GM19324 (cell line): ENCODE data around the gene TRAF3IP3.

ENCODE experiments used
- ATAC-seq: cut with Tn5 transposase; IDR thresholded peaks from one replicate; pipeline ENCODE4 v1.9.1; 2021; ENCODE audit warnings: mild to moderate bottlenecking, moderate library complexity; ENCODE audit not compliant: unreplicated experiment, low FRiP score

The TRAF3IP3 gene

GRCh38 chr1:209755926-209756614 is at the start of gene TRAF3IP3:
Gene TRAF3IP3, plus strand, starts transcription at chr1:209756053. Its CDS starts 3,987 bp downstream, at chr1:209760040.
- ATAC-seq, result peak; percentile 76

GRCh38 chr1:209706622-209707021 is 49.2 kb upstream of the TRAF3IP3 start:
- ATAC-seq, result no peak

- ATAC-seq, result no peak
These were observed 48.5 kb upstream of the TRAF3IP3 start for GRCh38 chr1:209707308-209707707.

GRCh38 chr1:209708297-209708696 is 47.6 kb upstream of the TRAF3IP3 start:
- ATAC-seq, result no peak

GRCh38 chr1:209710093-209710492 is 45.8 kb upstream of the TRAF3IP3 start:
- ATAC-seq, result no peak

- ATAC-seq, result no peak
These were observed 45.0 kb upstream of the TRAF3IP3 start for GRCh38 chr1:209710847-209711246.

GRCh38 chr1:209714338-209714737 is 41.5 kb upstream of the TRAF3IP3 start:
- no peak for ATAC-seq

- no peak for ATAC-seq
These were observed 40.5 kb upstream of the TRAF3IP3 start for GRCh38 chr1:209715314-209715713.

GRCh38 chr1:209717818-209718217 is 38.0 kb upstream of the TRAF3IP3 start:
- no peak for ATAC-seq

GRCh38 chr1:209720326-209720725 is 35.5 kb upstream of the TRAF3IP3 start:
- no peak for ATAC-seq

- no peak for ATAC-seq
These were observed 35.0 kb upstream of the TRAF3IP3 start for GRCh38 chr1:209720826-209721225.

GRCh38 chr1:209721323-209721722 is 34.5 kb upstream of the TRAF3IP3 start:
- ATAC-seq, result no peak

- no peak for ATAC-seq
These were observed 32.6 kb upstream of the TRAF3IP3 start for GRCh38 chr1:209723265-209723664.

GRCh38 chr1:209723756-209724693 is 31.8 kb upstream of the TRAF3IP3 start:
- ATAC-seq, result no peak

- ATAC-seq, result no peak
These were observed 28.6 kb upstream of the TRAF3IP3 start for GRCh38 chr1:209727286-209727685.

GRCh38 chr1:209727785-209728184 is 28.1 kb upstream of the TRAF3IP3 start:
- no peak for ATAC-seq

GRCh38 chr1:209728466-209728865 is 27.4 kb upstream of the TRAF3IP3 start:
- ATAC-seq, result no peak

GRCh38 chr1:209729436-209729835 is 26.4 kb upstream of the TRAF3IP3 start:
- ATAC-seq, result no peak

- ATAC-seq, result no peak
These were observed 23.1 kb upstream of the TRAF3IP3 start for GRCh38 chr1:209732725-209733124.

GRCh38 chr1:209733409-209734192 is 22.3 kb upstream of the TRAF3IP3 start:
- ATAC-seq, result no peak
